Measurements from ENCODE around the gene CFAP53.

GRCh38 chr18:50181590-50181989, 84.7 kb downstream of the CFAP53 start:
- TF ChIP-seq CTCF (IDR thresholded peaks at IDR 0.05; ENCODE audit: insufficient read depth, low read depth, low read length) (no peak), EZH2 (IDR thresholded peaks at IDR 0.05; ENCODE audit: insufficient read depth, low read length) (no peak)

Measured in astrocyte (in vitro differentiated cells and primary cell).